Measurements from ENCODE around the gene CRYBA4. TPM values are rescaled to one million over a fixed set of nuclear protein-coding genes. Genes with fewer than 3 reads are reported as not detected.

CRYBA4 gene
- total RNA-seq, 2 donors from 2014 or later = not detected

- H3K9me3 ChIP-seq (ENCODE audit: control insufficient read depth, low read length, poor library complexity, severe bottlenecking) = no peaks in the 10 kb centered on the region
- Mint-ChIP-seq H3K4me1 (peaks cover 13% of the 10 kb centered on the region), H3K36me3 (ENCODE audit: low read depth) (peaks cover 2% of the 10 kb centered on the region), H3K27ac (no peak overlapping the region), H3K27me3 (peaks cover 5% of the 10 kb centered on the region), H3K4me3 (no peak overlapping the region)
- ATAC-seq (no peak), DNase-seq (no peak)
Observed at GRCh38 chr22:26620197-26620596, 1.6 kb upstream of the CRYBA4 start.

DNA sequence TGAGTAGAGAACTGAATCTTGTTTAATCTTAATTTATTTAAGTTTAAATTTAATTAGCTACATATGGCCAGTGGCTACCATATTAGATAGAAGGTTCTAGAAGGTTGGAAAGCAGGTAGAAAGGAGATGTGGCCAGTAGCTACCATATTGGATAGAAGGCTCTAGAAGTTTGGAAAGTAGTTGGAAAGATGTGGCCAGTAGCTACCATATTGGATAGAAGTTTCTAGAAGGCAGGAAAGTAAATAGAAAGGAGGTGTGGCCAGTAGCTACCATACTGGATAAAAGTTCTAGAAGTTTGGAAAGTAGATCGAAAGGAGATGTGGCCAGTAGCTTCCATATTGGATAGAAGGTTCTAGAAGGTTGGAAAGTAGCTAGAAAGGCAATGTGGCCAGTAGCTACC is 2.2 kb downstream of the CRYBA4 start:
- H3K9me3 ChIP-seq (ENCODE audit: control insufficient read depth, low read length, poor library complexity, severe bottlenecking) = no peaks in the 10 kb centered on the region
- Mint-ChIP-seq H3K4me1 (peaks cover 9% of the 10 kb centered on the region), H3K36me3 (ENCODE audit: low read depth) (peaks cover 2% of the 10 kb centered on the region), H3K27ac (no peak overlapping the region), H3K27me3 (peaks cover 5% of the 10 kb centered on the region), H3K4me3 (no peak overlapping the region)
- ATAC-seq (no peak), DNase-seq (no peak)

- no peaks in the 10 kb centered on the region for H3K9me3 ChIP-seq (ENCODE audit: control insufficient read depth, low read length, poor library complexity, severe bottlenecking)
- ATAC-seq = no peak
- Mint-ChIP-seq H3K36me3 (ENCODE audit: low read depth) (peaks cover 2% of the 10 kb centered on the region), H3K27ac (no peak overlapping the region), H3K4me1 (peaks cover 6% of the 10 kb centered on the region), H3K27me3 (peaks cover 5% of the 10 kb centered on the region), H3K4me3 (no peak overlapping the region)
- no peak for DNase-seq
Observed at GRCh38 chr22:26624803-26625202, 3.0 kb downstream of the CRYBA4 start.

DNA sequence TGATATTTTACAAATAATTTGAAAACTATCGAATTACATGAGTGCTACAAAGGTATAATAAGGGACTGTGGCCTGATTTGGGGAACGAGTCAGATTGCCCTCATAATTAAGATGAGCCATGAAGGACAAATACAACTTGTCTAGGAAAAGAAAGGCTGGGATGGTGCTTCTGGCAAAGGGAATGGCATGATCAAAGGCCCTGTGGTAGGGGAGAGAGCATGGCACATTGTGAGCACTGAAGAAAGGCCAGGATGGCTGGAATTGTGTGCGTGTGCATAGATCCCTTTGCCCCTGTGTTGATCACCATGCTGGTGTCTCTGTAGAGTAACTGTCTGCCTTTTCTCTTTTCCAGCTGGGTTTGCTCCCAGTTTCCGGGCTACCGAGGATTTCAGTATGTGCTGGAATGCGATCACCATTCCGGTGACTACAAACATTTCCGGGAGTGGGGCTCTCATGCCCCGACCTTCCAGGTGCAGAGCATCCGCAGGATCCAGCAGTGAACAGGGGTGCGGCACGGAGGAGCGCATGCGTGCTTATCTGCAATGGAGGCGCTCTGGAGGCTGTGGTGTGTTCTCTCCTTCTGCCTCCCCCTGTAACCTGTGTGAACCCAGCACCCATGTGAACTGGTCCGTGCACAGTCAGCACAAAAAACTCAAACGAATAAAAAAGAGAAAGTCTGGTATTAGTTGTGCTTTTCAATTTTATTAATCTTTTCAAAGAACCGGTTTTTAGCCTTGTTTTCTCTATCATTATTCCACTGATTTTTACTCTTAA is 8.4 kb downstream of the CRYBA4 start:
- H3K4me3 Mint-ChIP-seq = no peak overlapping the region
- ATAC-seq (no peak), DNase-seq (no peak)
- peak overlapping the region; percentile 19 for H3K27ac Mint-ChIP-seq
- H3K36me3 Mint-ChIP-seq (ENCODE audit: low read depth) = peaks cover 5% of the 10 kb centered on the region
- peaks cover 17% of the 10 kb centered on the region for H3K4me1 Mint-ChIP-seq
- H3K27me3 Mint-ChIP-seq = peaks cover 7% of the 10 kb centered on the region
- H3K9me3 ChIP-seq (ENCODE audit: control insufficient read depth, low read length, poor library complexity, severe bottlenecking) = no peaks in the 10 kb centered on the region

GRCh38 chr22:26631282-26631681 is 9.5 kb downstream of the CRYBA4 start:
- Mint-ChIP-seq H3K27ac (no peak overlapping the region), H3K27me3 (peaks cover 9% of the 10 kb centered on the region), H3K4me1 (peaks cover 17% of the 10 kb centered on the region), H3K36me3 (ENCODE audit: low read depth) (peaks cover 5% of the 10 kb centered on the region), H3K4me3 (no peak overlapping the region)
- ATAC-seq (no peak), DNase-seq (no peak)
- H3K9me3 ChIP-seq (ENCODE audit: control insufficient read depth, low read length, poor library complexity, severe bottlenecking) = no peaks in the 10 kb centered on the region

DNA sequence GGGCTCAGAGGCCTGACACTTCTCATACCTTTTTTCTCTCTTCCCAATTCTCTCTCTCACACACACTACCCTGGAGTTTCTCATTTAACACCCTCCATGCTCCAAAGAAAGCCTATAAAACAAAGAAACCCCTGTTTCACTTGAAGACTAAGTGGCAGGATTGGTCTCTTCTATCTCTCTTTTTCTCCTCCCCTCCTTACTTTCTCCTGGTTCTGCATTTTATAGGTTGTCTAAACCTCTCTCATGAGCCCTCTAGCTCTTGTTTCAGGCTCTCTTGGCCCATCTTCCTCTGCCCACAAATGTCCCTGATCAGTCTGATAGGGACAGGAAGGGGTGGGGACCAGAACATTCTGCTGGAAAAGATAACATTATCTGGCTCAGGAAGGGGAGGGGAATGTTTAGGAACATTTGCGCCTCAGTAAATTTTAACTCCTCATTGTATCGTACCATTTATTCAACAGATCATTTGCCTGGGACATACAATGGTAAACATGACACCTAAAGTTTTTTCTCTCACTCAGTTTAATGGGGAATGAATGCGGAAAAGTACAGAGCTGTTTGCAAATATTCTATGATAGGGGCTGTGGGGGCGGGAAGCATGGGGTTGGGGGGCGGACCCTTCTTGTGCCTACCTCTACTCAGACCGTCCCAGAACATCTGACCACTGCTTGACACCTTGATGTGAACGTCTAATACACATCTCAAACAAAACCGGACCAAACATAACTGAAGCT is 10.8 kb downstream of the CRYBA4 start:
- peaks cover 9% of the 10 kb centered on the region for H3K27me3 Mint-ChIP-seq
- H3K4me3 Mint-ChIP-seq = no peak overlapping the region
- peaks cover 5% of the 10 kb centered on the region for H3K36me3 Mint-ChIP-seq (ENCODE audit: low read depth)
- H3K9me3 ChIP-seq (ENCODE audit: control insufficient read depth, low read length, poor library complexity, severe bottlenecking) = no peaks in the 10 kb centered on the region
- DNase-seq (no peak), ATAC-seq (no peak)
- H3K27ac Mint-ChIP-seq = no peak overlapping the region
- peaks cover 13% of the 10 kb centered on the region for H3K4me1 Mint-ChIP-seq

- no peak overlapping the region for H3K27ac Mint-ChIP-seq
- no peak for ATAC-seq
- DNase-seq = no peak
- H3K4me1 Mint-ChIP-seq = peaks cover 13% of the 10 kb centered on the region
- H3K4me3 Mint-ChIP-seq = no peak overlapping the region
- peaks cover 5% of the 10 kb centered on the region for H3K36me3 Mint-ChIP-seq (ENCODE audit: low read depth)
- H3K27me3 Mint-ChIP-seq = peaks cover 9% of the 10 kb centered on the region
- H3K9me3 ChIP-seq (ENCODE audit: control insufficient read depth, low read length, poor library complexity, severe bottlenecking) = no peaks in the 10 kb centered on the region
Observed at GRCh38 chr22:26634189-26634588, 12.4 kb downstream of the CRYBA4 start.

DNA sequence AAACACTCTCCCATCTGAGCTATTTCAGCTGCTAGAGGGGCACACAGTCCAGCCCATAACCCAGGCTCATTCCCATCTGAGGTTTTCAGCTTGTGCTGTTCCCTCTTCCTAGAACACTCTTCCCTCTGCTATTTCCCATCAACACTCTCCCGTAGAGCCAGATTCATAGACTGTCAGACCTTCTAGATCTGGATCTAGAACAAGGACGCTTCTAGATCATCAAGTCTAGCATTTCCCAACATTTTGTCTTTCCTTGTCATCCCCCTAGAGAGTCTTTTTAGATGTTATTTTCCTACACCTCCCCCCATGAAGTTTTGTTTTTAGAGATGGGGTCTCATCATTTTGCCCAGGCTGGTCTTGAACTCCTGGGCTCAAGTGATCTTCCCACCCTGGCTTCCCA is 13.4 kb downstream of the CRYBA4 start:
- H3K4me3 Mint-ChIP-seq = no peak overlapping the region
- peaks cover 5% of the 10 kb centered on the region for H3K36me3 Mint-ChIP-seq (ENCODE audit: low read depth)
- no peak for ATAC-seq
- no peak overlapping the region for H3K27ac Mint-ChIP-seq
- no peak for DNase-seq
- H3K27me3 Mint-ChIP-seq = peaks cover 9% of the 10 kb centered on the region
- peaks cover 13% of the 10 kb centered on the region for H3K4me1 Mint-ChIP-seq
- H3K9me3 ChIP-seq (ENCODE audit: control insufficient read depth, low read length, poor library complexity, severe bottlenecking) = no peaks in the 10 kb centered on the region

DNA sequence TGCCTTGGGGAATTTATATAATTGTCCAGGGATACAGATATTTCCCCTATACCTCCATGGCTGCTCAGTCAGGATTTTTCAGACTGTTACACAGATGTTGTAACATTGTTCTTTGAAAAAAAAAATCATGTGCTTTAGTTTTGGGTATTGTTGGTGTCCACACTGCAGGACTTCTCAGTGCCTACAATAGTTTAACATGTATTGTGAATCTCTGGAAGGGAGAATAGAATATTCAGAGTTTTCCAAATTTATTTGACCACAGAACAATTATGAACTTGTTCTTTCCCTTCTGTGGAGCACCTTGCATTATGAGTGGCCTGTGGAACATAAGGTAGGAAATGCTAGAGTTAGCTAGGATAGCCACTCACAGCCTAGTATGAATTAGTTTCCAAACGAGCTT is 14.5 kb downstream of the CRYBA4 start:
- Mint-ChIP-seq H3K36me3 (ENCODE audit: low read depth) (peaks cover 5% of the 10 kb centered on the region), H3K4me3 (no peak overlapping the region), H3K27me3 (peaks cover 9% of the 10 kb centered on the region), H3K27ac (no peak overlapping the region), H3K4me1 (peaks cover 19% of the 10 kb centered on the region)
- ATAC-seq = no peak
- H3K9me3 ChIP-seq (ENCODE audit: control insufficient read depth, low read length, poor library complexity, severe bottlenecking) = no peaks in the 10 kb centered on the region
- no peak for DNase-seq

DNA sequence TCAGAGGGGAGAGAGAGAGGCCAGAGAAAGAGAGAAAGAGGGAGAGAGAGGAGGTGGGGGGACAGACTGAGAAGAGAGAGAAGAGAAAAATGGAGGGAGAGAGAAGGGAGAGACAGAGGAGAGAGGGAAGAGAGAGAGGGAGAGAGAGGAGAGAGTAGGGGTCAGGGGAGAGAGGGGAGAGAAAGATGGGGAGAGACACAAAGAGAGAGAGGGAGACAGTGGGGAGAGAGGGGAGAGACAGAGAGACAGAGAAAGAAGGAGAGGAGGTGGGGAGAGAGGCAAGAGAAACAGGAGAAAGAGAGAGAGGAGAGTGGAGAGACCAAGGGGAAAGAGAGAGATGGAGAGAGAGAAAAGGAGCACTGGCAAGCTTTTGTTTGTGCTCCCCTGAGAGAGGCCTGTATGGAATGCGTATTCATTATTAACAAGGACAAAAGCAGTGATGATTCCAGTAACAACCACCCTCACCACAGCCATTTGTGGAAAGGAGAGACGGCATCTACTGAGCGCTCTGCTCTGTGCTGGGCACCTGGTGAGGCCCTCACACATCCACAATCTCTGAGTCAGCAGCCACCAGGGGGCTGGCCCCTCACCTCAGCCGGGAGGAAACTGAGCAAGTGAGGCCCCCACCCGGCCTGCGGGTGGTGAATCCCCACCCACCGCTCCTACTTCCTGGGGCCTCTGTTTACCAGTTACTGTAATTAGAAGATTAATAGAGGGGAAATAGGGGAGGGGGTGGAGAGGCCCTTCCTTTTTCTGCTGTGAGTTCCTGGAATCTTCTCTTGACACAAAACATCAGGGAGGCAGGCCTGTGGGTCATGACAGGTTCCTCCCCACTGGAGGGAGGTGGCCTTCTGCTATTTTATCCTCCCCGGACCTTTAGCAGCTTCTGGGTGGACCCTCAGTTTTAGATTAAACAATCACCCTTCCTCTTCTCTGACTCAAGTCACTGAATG is 21.0 kb downstream of the CRYBA4 start:
- H3K9me3 ChIP-seq (ENCODE audit: control insufficient read depth, low read length, poor library complexity, severe bottlenecking) = no peaks in the 10 kb centered on the region
- peak; percentile 76 for ATAC-seq
- Mint-ChIP-seq H3K27me3 (no peaks in the 10 kb centered on the region), H3K27ac (peak overlapping the region; percentile 97), H3K36me3 (ENCODE audit: low read depth) (peaks cover 2% of the 10 kb centered on the region), H3K4me3 (peak overlapping the region; percentile 85), H3K4me1 (peaks cover 54% of the 10 kb centered on the region)
- DNase-seq = peak; percentile 34 to 61 (median 50)

- Mint-ChIP-seq H3K27me3 (no peaks in the 10 kb centered on the region), H3K4me1 (peaks cover 62% of the 10 kb centered on the region), H3K36me3 (ENCODE audit: low read depth) (peaks cover 2% of the 10 kb centered on the region), H3K27ac (peak overlapping the region; percentile 97), H3K4me3 (peak overlapping the region; percentile 85)
- DNase-seq = no peak
- H3K9me3 ChIP-seq (ENCODE audit: control insufficient read depth, low read length, poor library complexity, severe bottlenecking) = no peaks in the 10 kb centered on the region
- no peak for ATAC-seq
Observed at GRCh38 chr22:26643418-26644100, 21.8 kb downstream of the CRYBA4 start.

GRCh38 chr22:26646158-26646557 is 24.4 kb downstream of the CRYBA4 start:
- Mint-ChIP-seq H3K4me1 (peaks cover 64% of the 10 kb centered on the region), H3K27me3 (no peaks in the 10 kb centered on the region), H3K36me3 (ENCODE audit: low read depth) (peaks cover 2% of the 10 kb centered on the region), H3K4me3 (no peak overlapping the region), H3K27ac (peak overlapping the region; percentile 19)
- ATAC-seq = no peak
- no peaks in the 10 kb centered on the region for H3K9me3 ChIP-seq (ENCODE audit: control insufficient read depth, low read length, poor library complexity, severe bottlenecking)
- no peak for DNase-seq
